Neuronal stem cell (in vitro differentiated cells): Measurements from ENCODE around the gene POLG2.

Experiments used
- DNase-seq: peaks from one replicate; pipeline ENCODE4 v3.0.0-alpha.2; 2013; ENCODE audit warnings: low spot score
- H2AFZ ChIP-seq: one replicate; pipeline ENCODE4 v1.6.1; 2013; ENCODE audit warnings: mild to moderate bottlenecking, low read length, inconsistent platforms
- H2AK5ac ChIP-seq: 2 replicates; pipeline ENCODE4 v1.6.1; 2013; ENCODE audit warnings: low read depth, mild to moderate bottlenecking, inconsistent platforms, low read length, moderate library complexity, mixed read lengths
- H2BK120ac ChIP-seq: 2 replicates; pipeline ENCODE4 v1.6.1; 2013; ENCODE audit warnings: low read depth, mild to moderate bottlenecking, inconsistent platforms, low read length, moderate library complexity, mixed read lengths
- H2BK12ac ChIP-seq: one replicate; pipeline ENCODE4 v1.6.1; 2013; ENCODE audit warnings: low read length, inconsistent platforms
- H2BK15ac ChIP-seq: 2 replicates; pipeline ENCODE4 v1.6.1; 2013; ENCODE audit warnings: mild to moderate bottlenecking, low read length, inconsistent platforms, mixed read lengths
- H2BK5ac ChIP-seq: one replicate; pipeline ENCODE4 v1.6.1; 2013; ENCODE audit warnings: inconsistent platforms, mild to moderate bottlenecking, low read length, moderate library complexity
- H3K14ac ChIP-seq: one replicate; pipeline ENCODE4 v1.6.1; 2013; ENCODE audit warnings: low read length, inconsistent platforms
- H3K18ac ChIP-seq: 2 replicates; pipeline ENCODE4 v1.6.1; 2013; ENCODE audit warnings: low read length, inconsistent platforms
- H3K23ac ChIP-seq: 2 replicates; pipeline ENCODE4 v1.6.1; 2013; ENCODE audit warnings: low read depth, mild to moderate bottlenecking, mixed read lengths, low read length, inconsistent platforms; ENCODE audit not compliant: poor library complexity
- H3K27ac ChIP-seq: replicated peaks from 3 replicates; pipeline ENCODE4 v1.5.1; 2013; ENCODE audit warnings: low read length, inconsistent platforms
- H3K27me3 ChIP-seq, 3 experiments: 2 replicates each; pipeline ENCODE4 v1.6.1; 2013; ENCODE audit warnings: low read length in 3 of 3, mild to moderate bottlenecking in 2 of 3, inconsistent platforms in 1 of 3, low read depth in 1 of 3, mixed read lengths in 1 of 3, moderate library complexity in 1 of 3; ENCODE audit not compliant: control insufficient read depth in 3 of 3, insufficient read depth in 3 of 3
- H3K36me3 ChIP-seq, 2 donors: replicated peaks in 1 of 2; 2 replicates each; pipeline ENCODE4 v1.6.1; 2013; ENCODE audit warnings: low read length in 2 of 2; ENCODE audit not compliant: control insufficient read depth in 2 of 2, insufficient read depth in 2 of 2
- H3K4ac ChIP-seq: 2 replicates; pipeline ENCODE4 v1.6.1; 2013; ENCODE audit warnings: inconsistent platforms, mild to moderate bottlenecking, low read length, moderate library complexity
- H3K4me1 ChIP-seq, 2 donors: 1 replicate in 1 of 2; 2 replicates in 1 of 2; pipeline ENCODE4 v1.6.1; 2013; ENCODE audit warnings: low read length in 2 of 2, low read depth in 1 of 2; ENCODE audit not compliant: control insufficient read depth in 2 of 2, insufficient read depth in 1 of 2
- H3K4me2 ChIP-seq: one replicate; pipeline ENCODE4 v1.6.1; 2013; ENCODE audit warnings: mild to moderate bottlenecking, low read length, inconsistent platforms; ENCODE audit not compliant: insufficient read depth, poor library complexity, severe bottlenecking
- H3K4me3 ChIP-seq, 2 donors: 2 replicates each; pipeline ENCODE4 v1.5.1; 2013; ENCODE audit warnings: low read length in 2 of 2, mild to moderate bottlenecking in 2 of 2, inconsistent platforms in 1 of 2, moderate library complexity in 1 of 2
- H3K79me1 ChIP-seq: one replicate; pipeline ENCODE4 v1.6.1; 2013; ENCODE audit warnings: low read depth, mild to moderate bottlenecking, inconsistent platforms, low read length, moderate library complexity
- H3K9ac ChIP-seq: one replicate; pipeline ENCODE4 v1.6.1; 2013; ENCODE audit warnings: mild to moderate bottlenecking, low read depth, low read length, inconsistent platforms; ENCODE audit not compliant: poor library complexity
- H3K9me3 ChIP-seq, 2 donors: replicated peaks in 1 of 2; 2 replicates each; pipeline versions ENCODE3 to v1.6.1; 2013; ENCODE audit warnings: low read length in 2 of 2, mild to moderate bottlenecking in 2 of 2, inconsistent platforms in 1 of 2, low read depth in 1 of 2, mixed read lengths in 1 of 2, moderate library complexity in 1 of 2; ENCODE audit not compliant: control insufficient read depth in 2 of 2, insufficient read depth in 1 of 2
- H4K8ac ChIP-seq: one replicate; pipeline ENCODE4 v1.6.1; 2013; ENCODE audit warnings: low read depth, mild to moderate bottlenecking, inconsistent platforms, low read length, moderate library complexity
- H4K91ac ChIP-seq: one replicate; pipeline ENCODE4 v1.6.1; 2013; ENCODE audit warnings: low read length, low read depth, mild to moderate bottlenecking, inconsistent platforms; ENCODE audit not compliant: poor library complexity
- WGBS, 2 donors: extraction: QIAGEN DNeasy Blood & Tissue Kit; methylation state at CpG; one replicate each; pipeline ENCODE4 v1.1.7; 2013; ENCODE audit warnings: missing lambda C conversion rate in 2 of 2, mixed read lengths in 1 of 2; ENCODE audit not compliant: insufficient read length in 2 of 2, insufficient replicate concordance in 1 of 2; ENCODE audit errors: extremely low coverage in 2 of 2; 5-methylcytosine and 5-hydroxymethylcytosine counted together

POLG2 gene

DNA sequence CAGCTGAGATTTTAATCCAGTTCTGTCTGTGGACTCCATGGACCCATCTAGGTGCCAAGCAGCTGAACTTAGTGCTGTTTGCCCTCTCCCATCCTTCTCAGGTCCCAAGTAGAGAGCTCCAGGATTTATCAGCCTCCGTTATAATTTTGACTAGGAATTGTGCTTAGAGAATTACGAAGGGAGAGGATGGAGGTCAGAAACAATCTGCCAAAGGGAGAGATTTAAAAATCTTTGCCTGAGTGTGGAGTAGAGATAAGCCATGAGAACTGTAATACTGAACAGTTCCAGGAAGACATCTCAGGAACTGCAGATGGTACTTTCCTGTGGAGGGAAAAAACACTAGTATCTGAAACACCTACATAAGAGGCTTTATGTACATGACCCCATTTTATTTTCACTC is 36.9 kb upstream of the POLG2 start:
- no peak for DNase-seq

DNA sequence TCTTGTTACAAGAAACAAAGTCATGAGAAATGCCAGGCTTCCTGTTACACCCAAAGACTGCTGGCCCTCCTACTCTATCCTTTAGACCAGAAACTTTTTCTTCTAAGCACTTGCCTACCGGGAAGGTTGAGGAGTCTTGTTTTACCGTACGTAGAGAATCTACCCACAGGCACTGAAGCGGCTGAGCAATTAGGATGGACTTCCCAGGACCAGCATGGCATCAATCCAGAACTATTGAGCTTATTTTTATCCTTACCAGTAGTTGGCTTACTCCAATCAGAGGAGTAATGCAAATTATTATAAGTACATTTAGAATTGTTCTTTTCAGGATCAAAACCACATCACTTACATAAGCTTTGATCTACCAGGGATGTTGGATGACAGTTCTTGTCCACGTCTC is 35.6 kb upstream of the POLG2 start:
- Histone ChIP-seq H2BK120ac (no peak overlapping the region), H3K9ac (no peak overlapping the region), H3K4ac (no peak overlapping the region), H3K4me2 (no peak overlapping the region), H3K36me3 (peaks cover 46 to 100% of the 10 kb centered on the region in 2 donors), H3K23ac (no peak overlapping the region), H2BK12ac (no peak overlapping the region), H3K4me3 (no peak overlapping the region), H2AK5ac (no peak overlapping the region), H2BK15ac (no peak overlapping the region), H4K91ac (no peak overlapping the region), H3K4me1 (no peaks in the 10 kb centered on the region), H3K9me3 (no peaks in the 10 kb centered on the region), H3K79me1 (no peaks in the 10 kb centered on the region), H3K14ac (no peak overlapping the region), H3K27me3 (no peaks in the 10 kb centered on the region), H2AFZ (no peak overlapping the region), H3K18ac (no peak overlapping the region), H3K27ac (no peak overlapping the region), H4K8ac (no peak overlapping the region), H2BK5ac (no peak overlapping the region)
- no peak for DNase-seq
- no CpG with 5 or more reads among the region's 5 CpGs for WGBS, 2 donors

More for the DNA sequence above, 36.9 kb upstream of the POLG2 start:
- Histone ChIP-seq H2BK5ac (no peak overlapping the region), H3K4me1 (no peaks in the 10 kb centered on the region), H2BK120ac (no peak overlapping the region), H2BK12ac (no peak overlapping the region), H4K8ac (no peak overlapping the region), H3K4me3 (no peak overlapping the region), H3K4me2 (no peak overlapping the region), H3K23ac (no peak overlapping the region), H3K18ac (no peak overlapping the region), H2AFZ (no peak overlapping the region), H3K4ac (no peak overlapping the region), H3K9ac (no peak overlapping the region), H3K79me1 (no peaks in the 10 kb centered on the region), H3K27ac (no peak overlapping the region), H3K36me3 (peaks cover 45 to 100% of the 10 kb centered on the region in 2 donors), H4K91ac (no peak overlapping the region), H2BK15ac (no peak overlapping the region), H3K27me3 (no peaks in the 10 kb centered on the region), H3K14ac (no peak overlapping the region), H3K9me3 (no peaks in the 10 kb centered on the region), H2AK5ac (no peak overlapping the region)
- no CpG with 5 or more reads among the region's 2 CpGs for WGBS, 2 donors

DNA sequence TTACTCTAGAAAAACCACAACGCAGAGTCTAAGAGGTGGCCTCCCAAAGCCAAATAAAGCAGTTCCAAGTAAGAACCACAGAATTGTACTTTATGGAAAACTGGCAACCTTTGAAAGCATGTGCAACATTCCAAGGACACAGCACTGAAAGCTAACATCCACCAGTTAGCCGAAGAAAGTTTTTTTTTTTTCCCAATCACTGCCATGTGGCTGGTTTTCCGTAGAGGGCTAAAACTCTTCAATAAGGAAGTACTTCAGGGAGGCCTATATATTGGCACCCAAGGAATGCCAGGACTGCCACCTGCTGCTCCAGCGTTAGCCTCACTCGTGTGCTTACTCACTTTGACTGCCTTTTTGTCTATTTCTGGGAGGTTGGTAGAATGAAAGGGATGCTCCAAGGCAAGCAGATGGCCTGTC is 35.1 kb upstream of the POLG2 start:
- H2BK15ac ChIP-seq, result no peak overlapping the region
- no peaks in the 10 kb centered on the region for H3K4me1 ChIP-seq
- no CpG with 5 or more reads among the region's 5 CpGs for WGBS, 2 donors
- no peaks in the 10 kb centered on the region for H3K27me3 ChIP-seq
- H2BK120ac ChIP-seq, result no peak overlapping the region
- no peaks in the 10 kb centered on the region for H3K9me3 ChIP-seq
- H4K8ac ChIP-seq, result no peak overlapping the region
- H3K27ac ChIP-seq, result no peak overlapping the region
- no peak overlapping the region for H3K23ac ChIP-seq
- H2BK12ac ChIP-seq, result no peak overlapping the region
- H3K4ac ChIP-seq, result no peak overlapping the region
- H3K14ac ChIP-seq, result no peak overlapping the region
- no peak overlapping the region for H3K4me3 ChIP-seq
- no peak overlapping the region for H3K18ac ChIP-seq
- no peak overlapping the region for H2AFZ ChIP-seq
- no peak overlapping the region for H3K4me2 ChIP-seq
- H2AK5ac ChIP-seq, result no peak overlapping the region
- no peak for DNase-seq
- H3K36me3 ChIP-seq, result peaks cover 47 to 100% of the 10 kb centered on the region in 2 donors
- H3K79me1 ChIP-seq, result no peaks in the 10 kb centered on the region
- no peak overlapping the region for H4K91ac ChIP-seq
- no peak overlapping the region for H2BK5ac ChIP-seq
- H3K9ac ChIP-seq, result no peak overlapping the region

DNA sequence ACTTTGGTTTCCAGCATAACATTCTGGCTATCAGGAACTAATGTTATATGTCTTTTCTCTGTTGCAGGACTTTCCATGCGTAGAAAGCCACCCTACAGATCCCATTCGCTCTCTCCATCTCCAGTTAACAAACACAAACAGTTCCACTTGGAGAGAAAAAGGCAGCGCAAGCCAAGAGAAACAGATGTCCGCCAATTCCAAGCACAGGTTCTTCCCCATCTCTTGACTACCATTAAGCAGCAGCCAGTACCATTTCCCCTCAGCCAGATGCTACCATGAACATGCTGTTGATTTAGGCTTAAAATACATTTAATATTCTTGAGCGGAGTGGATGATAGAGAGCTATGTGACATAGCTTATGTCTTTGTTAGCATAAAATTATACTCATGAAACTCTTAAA is 32.4 kb upstream of the POLG2 start:
- Histone ChIP-seq H4K91ac (no peak overlapping the region), H3K4ac (no peak overlapping the region), H2AK5ac (no peak overlapping the region), H3K4me3 (no peak overlapping the region), H3K23ac (no peak overlapping the region), H3K9ac (no peak overlapping the region), H2AFZ (no peak overlapping the region), H3K36me3 (peaks cover 41 to 99% of the 10 kb centered on the region in 2 donors), H3K18ac (no peak overlapping the region), H3K4me2 (no peak overlapping the region), H3K27me3 (no peaks in the 10 kb centered on the region), H3K14ac (no peak overlapping the region), H3K79me1 (no peaks in the 10 kb centered on the region), H3K4me1 (no peaks in the 10 kb centered on the region), H2BK120ac (no peak overlapping the region), H2BK15ac (no peak overlapping the region), H2BK12ac (no peak overlapping the region), H3K27ac (no peak overlapping the region), H3K9me3 (no peaks in the 10 kb centered on the region), H2BK5ac (no peak overlapping the region), H4K8ac (no peak overlapping the region)
- no CpG with 5 or more reads among the region's 5 CpGs for WGBS, 2 donors
- DNase-seq, result no peak
